T-helper 17 cell (primary cell): ENCODE results near the gene CMPK1. TPM values are rescaled to one million over a fixed set of nuclear protein-coding genes. Genes with fewer than 3 reads are reported as not detected.
A peak's percentile ranks its signal among the peaks of the same experiment; 100 is the strongest.
"Not testable (repeated sequence)": the region's sequence is repeated elsewhere in the genome, so short reads cannot be mapped to it uniquely, and the experiment has no call there.

Source experiments
- ATAC-seq: fragments of 150-1000 bp; cut with Tn5 transposase; 2 replicates; pipeline ENCODE4 v1.10.0; 2021; ENCODE audit warnings: mild to moderate bottlenecking, moderate library complexity
- DNase-seq, 3 donors: peaks; one replicate each; pipeline versions ENCODE4 v3.0.0 to v3.0.0-alpha.2; 2020 to 2021
- H3K9me3 ChIP-seq: one replicate; pipeline ENCODE4 v1.7.0; 2013; ENCODE audit warnings: low read length, mild to moderate bottlenecking; ENCODE audit not compliant: control insufficient read depth, poor library complexity, severe bottlenecking
- H3K27ac Mint-ChIP-seq: one replicate; pipeline ENCODE4 v1.8.0; 2022; ENCODE audit warnings: mild to moderate bottlenecking, moderate library complexity, mixed read lengths
- H3K27me3 Mint-ChIP-seq: one replicate; pipeline ENCODE4 v1.8.0; 2022; ENCODE audit warnings: mixed read lengths
- H3K36me3 Mint-ChIP-seq: one replicate; pipeline ENCODE4 v1.8.0; 2022; ENCODE audit warnings: low read depth, mixed read lengths
- H3K4me1 Mint-ChIP-seq: one replicate; pipeline ENCODE4 v1.8.0; 2022; ENCODE audit warnings: mild to moderate bottlenecking, mixed read lengths
- H3K4me3 Mint-ChIP-seq: one replicate; pipeline ENCODE4 v1.8.0; 2022; ENCODE audit warnings: mild to moderate bottlenecking, moderate library complexity, mixed read lengths
- total RNA-seq, 4 donors: library from RNA in 2 of 4; stranded (reverse) in 2 of 4; gene quantifications; one replicate each; pipeline ENCODE4 v1.2.3 and lab custom pipeline; 2022 to 2026

CMPK1 gene
- total RNA-seq, 2 donors from 2014 or later: 97.6 to 124 TPM

DNA sequence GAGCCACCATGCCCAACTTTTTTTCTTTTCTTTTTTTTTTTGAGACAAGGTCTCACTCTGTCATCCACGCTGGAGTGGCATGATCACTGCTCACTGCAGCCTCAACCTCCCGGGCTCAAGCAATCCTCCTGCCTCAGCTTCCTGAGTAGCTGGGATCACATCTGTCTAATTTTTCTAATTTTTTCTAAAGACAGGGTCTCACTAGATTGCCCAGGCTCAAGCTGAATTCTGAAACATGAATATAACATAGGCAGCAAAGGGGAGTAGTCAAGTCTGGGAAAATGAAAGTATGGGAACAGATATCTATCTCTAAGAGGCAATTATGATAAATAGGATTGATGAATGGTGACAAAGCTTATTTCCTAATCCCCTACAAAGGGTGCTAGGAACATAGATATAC is 7.3 kb upstream of the CMPK1 start:
- no peak overlapping the region for H3K27ac Mint-ChIP-seq
- no peaks in the 10 kb centered on the region for H3K9me3 ChIP-seq
- H3K27me3 Mint-ChIP-seq: no peaks in the 10 kb centered on the region
- DNase-seq (no peak), ATAC-seq (no peak)
- no peaks in the 10 kb centered on the region for H3K36me3 Mint-ChIP-seq
- H3K4me1 Mint-ChIP-seq: peaks cover 5% of the 10 kb centered on the region
- no peak overlapping the region for H3K4me3 Mint-ChIP-seq

DNA sequence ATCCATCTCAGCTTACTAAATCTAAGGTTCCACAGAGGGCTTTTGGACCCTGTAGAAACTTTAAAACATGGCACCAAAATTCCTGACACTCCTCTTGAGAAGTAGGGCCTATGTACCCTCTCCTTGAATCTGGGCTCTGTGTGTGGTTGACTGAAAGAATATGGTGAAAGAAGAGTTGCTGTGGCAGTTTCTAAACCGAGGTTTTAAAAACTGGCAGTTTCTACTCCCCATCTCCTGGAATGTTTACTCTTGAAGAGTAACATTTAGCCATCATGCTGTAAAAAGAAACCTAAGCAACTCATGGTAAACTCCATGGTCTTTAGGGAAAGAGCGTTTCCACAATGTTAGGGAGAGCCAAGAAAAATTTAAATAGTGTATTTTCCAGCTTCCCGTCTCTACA is 4.6 kb upstream of the CMPK1 start:
- ATAC-seq (no peak), DNase-seq (no peak)
- Mint-ChIP-seq H3K36me3 (no peaks in the 10 kb centered on the region), H3K27ac (no peak overlapping the region), H3K4me1 (peaks cover 8% of the 10 kb centered on the region), H3K27me3 (no peaks in the 10 kb centered on the region), H3K4me3 (no peak overlapping the region)
- no peaks in the 10 kb centered on the region for H3K9me3 ChIP-seq

DNA sequence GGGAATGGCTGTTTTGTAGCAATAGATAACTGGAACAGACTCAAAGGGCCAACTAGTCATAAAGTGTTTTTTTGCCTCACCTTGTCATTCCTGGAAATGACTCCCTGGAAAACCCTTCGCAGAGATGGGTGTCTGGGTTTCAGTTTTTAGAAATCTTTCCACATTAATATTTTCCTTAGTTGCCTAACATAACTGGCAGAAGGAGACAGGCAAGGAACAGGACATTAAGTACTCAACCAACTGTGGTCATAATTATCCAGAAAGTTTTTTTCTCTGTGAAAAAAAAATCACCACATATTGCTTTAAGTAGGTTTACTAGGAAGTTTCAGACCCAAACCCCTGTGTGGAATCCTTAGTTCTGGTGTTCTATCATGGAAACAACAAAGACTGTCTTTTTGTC is 3.4 kb upstream of the CMPK1 start:
- no peak for DNase-seq
- Mint-ChIP-seq H3K4me3 (no peak overlapping the region), H3K27me3 (no peaks in the 10 kb centered on the region), H3K4me1 (peaks cover 12% of the 10 kb centered on the region), H3K27ac (no peak overlapping the region), H3K36me3 (no peaks in the 10 kb centered on the region)
- ATAC-seq: no peak
- H3K9me3 ChIP-seq: no peaks in the 10 kb centered on the region

DNA sequence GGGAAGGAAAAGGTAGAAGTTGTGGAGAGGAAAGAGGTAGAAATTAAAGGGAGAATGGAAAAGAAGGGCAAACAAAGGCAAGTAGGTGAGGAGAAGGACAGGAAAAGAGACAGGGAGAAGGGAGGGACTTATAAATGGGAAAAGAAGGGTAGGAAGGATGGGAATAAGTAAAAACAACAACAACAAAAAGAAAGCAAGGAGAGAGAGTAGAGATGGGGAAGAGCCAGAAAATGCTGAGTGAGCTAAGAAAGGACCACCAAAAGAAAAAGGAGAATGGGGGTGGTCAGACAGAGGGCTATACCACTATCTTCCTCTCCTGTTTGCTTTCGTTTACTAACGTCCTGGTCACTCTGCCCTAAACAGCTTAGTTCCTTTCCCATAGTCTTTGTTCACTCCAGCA is 1.7 kb upstream of the CMPK1 start:
- ATAC-seq (no peak), DNase-seq (no peak)
- Mint-ChIP-seq H3K27me3 (no peaks in the 10 kb centered on the region), H3K27ac (no peak overlapping the region), H3K36me3 (no peaks in the 10 kb centered on the region), H3K4me1 (peaks cover 12% of the 10 kb centered on the region), H3K4me3 (no peak overlapping the region)
- no peaks in the 10 kb centered on the region for H3K9me3 ChIP-seq

DNA sequence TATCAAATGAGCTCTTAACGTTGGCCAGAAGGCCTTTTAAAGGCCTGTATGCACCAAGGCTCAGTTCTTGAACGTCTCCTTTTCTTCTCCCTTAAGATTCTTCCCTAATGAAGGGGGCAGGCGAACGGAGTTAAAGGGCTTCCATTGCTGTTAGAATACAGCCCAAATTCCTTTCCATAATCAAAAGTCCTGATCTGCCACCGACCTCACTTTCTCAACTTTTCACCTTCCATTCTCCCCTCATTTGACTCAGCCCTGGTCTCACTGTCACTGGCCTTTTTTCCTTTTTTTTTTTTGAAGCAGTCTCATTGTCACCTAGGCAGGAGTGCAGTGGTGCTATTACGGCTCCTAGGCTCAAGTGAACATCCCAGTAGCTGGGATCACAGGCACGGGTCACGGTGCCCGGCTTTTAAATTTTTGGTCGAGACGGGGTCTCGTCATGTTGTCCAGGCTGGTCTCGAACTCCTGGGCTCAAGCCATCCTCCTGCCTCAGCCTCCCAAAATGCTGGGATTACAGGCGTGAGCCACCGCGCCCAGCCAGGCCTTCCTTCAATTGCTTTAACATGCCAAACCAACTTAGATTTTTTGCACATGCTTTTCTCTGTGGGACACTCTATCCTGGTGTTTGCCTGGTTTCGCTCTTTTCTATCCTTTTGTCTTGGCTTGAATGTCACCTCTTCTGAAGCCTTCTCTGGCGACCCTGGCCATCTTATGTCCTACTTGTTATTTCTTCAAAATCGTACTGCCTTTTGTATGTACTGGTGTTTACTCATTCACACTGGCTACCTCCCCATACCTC is 612 bp upstream of the CMPK1 start:
- no peak for ATAC-seq
- no peaks in the 10 kb centered on the region for H3K9me3 ChIP-seq
- Mint-ChIP-seq H3K27me3 (no peaks in the 10 kb centered on the region), H3K27ac (no peak overlapping the region), H3K36me3 (no peaks in the 10 kb centered on the region), H3K4me1 (peaks cover 12% of the 10 kb centered on the region), H3K4me3 (no peak overlapping the region)
- no peak for DNase-seq

DNA sequence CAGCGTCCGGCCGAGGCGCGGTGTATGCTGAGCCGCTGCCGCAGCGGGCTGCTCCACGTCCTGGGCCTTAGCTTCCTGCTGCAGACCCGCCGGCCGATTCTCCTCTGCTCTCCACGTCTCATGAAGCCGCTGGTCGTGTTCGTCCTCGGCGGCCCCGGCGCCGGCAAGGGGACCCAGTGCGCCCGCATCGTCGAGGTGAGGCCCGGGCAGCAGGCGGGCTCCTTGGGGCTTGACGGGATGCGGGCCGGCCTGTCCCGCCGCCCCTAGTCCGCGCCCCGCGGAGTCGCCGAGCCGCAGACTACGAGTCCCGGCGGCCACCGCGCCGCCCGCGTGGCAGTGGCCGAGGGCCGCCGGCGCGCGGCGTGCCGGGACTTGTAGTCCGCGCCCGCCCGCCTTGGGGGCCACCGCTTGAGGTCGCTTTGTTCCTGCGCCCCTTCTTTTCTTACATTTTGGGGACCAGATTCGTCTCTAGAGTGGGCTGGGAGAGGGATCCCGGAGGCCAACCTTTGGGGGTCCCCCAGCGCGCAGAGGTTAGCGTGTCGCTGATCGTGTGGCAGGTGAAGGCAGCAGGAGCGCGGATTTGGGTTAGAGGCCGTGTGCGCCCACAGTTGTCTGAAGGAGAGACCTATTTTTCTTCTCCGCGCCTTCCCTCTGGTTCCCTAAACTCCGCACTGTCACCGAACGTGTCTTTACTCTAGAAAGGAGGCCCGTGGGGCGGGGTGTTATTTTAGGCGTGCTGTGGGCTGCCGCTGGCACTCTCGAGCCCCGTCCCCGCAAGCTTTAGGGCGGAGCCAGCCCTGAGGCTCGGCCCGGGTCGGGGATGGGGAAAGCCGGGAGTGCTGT is 553 bp downstream of the CMPK1 start:
- H3K36me3 Mint-ChIP-seq: no peaks in the 10 kb centered on the region
- H3K27ac Mint-ChIP-seq: peak overlapping the region; percentile 89
- DNase-seq (peak; percentile 61 to 79 (median 68)), ATAC-seq (peak; percentile 92)
- no peaks in the 10 kb centered on the region for H3K9me3 ChIP-seq
- no peaks in the 10 kb centered on the region for H3K27me3 Mint-ChIP-seq
- peaks cover 18% of the 10 kb centered on the region for H3K4me1 Mint-ChIP-seq
- no peak overlapping the region for H3K4me3 Mint-ChIP-seq

DNA sequence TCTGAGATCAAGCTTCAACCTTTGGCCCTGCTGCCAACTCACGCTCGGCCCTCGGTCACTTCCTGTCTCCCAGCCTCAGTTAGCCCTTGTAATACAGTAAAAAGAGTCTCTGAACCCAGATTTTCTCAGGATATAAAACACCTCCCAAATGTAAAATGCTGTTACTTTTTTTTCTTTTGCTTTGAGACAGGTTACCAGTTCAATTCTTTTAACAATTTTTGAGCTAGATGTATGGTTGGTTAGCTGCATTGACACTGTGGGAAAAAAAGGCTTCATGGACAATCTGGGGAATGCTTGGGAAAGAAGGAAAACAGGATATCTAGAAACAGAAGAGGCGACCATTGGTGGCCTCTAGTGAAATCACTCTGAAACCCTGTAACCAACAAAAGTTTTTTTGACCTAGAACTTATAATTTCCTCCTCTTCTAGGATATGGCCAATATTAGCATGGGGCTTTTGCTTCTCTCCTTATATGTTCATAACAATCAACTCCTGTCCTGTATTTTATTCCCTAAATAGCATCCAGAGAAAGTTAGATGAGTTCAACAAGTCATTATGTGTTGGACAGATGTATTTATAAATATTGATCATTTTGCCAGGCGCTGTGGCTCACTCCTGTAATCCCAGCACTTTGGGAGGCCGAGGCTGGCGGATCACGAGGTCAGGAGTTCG is 1.3 kb downstream of the CMPK1 start:
- Mint-ChIP-seq H3K27me3 (no peaks in the 10 kb centered on the region), H3K27ac (peak overlapping the region; percentile 89), H3K4me1 (peaks cover 18% of the 10 kb centered on the region), H3K36me3 (no peaks in the 10 kb centered on the region), H3K4me3 (no peak overlapping the region)
- ATAC-seq (no peak), DNase-seq (no peak)
- no peaks in the 10 kb centered on the region for H3K9me3 ChIP-seq

DNA sequence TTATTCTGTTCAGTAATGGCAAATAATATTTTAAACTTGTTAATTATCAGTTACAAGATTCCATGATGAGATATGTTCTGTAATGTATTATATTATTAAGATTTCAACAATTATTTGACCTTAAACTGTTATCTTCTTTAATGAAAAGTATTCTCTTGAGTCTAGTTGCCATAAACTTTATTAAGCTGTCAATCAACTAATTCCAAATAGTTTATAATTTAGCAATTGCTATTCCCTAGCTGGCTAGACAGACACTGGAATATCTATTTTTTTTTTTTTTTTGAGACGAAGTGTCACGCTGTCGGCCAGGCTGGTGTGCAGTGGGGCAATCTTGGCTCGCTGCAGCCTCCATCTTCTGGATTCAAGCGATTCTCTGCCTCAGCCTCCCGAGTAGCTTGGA is 3.8 kb downstream of the CMPK1 start:
- no peaks in the 10 kb centered on the region for H3K36me3 Mint-ChIP-seq

DNA sequence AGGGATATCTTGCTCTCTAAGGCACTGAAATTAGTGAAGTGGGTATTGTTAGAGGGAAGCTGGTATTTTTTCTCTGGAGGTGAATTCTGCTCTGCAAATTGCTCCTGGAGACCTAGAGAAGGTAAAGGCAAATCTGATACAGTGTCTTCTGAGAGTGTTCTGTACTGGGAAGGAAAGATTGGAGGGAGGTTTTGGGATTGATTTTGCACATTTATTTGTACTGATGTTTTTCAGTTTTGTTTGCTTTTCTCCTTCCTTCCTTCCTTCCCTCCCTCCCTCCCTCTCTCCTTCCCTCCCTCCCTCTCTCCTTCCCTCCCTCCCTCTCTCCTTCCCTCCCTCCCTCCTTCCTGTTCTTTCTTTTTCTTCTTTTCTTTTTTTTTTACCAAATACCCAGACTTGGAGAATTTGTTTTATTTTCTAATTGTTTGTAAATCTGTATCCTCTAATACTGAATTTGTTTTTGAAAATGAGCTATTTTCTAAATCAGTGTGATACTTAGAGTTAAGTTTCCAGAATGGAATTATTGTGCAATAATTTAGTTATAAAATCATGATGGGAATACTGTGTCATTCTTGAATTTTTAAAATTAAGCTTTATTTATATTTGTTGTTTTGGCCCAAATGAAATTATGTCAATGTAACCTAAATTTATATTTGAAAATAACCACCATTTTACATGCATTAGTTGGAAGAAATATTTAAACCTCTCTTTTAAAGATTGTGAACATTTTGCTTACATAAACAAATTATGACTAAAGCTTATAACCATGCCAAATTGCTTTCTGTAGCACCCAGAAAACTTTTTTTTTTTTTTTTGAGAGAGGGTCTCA is 4.9 kb downstream of the CMPK1 start:
- ATAC-seq (no peak), DNase-seq (no peak)
- no peak overlapping the region for H3K27ac Mint-ChIP-seq

More for the DNA sequence above, 3.8 kb downstream of the CMPK1 start:
- H3K9me3 ChIP-seq: no peaks in the 10 kb centered on the region
- Mint-ChIP-seq H3K27me3 (no peaks in the 10 kb centered on the region), H3K4me3 (no peak overlapping the region), H3K27ac (no peak overlapping the region), H3K4me1 (peaks cover 15% of the 10 kb centered on the region)
- ATAC-seq (no peak), DNase-seq (no peak)

DNA sequence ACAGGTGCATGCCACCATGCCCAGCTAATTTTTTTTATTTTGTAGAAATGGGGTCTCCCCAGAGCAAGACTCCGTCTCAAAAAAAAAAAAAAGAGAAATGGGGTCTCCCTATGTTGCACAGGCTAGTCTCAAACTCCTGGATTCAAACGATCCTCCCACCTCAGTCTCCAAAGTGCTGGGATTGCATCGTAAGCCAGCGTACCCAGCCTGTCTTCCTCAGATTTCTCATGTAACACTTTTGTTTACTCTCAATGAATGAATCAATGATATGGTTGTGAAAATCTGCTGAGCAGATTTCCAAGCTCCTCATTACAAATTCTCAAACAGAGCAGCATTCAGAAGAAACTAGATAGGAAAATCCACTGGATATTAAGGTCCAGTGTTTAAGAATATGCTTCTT is 6.6 kb downstream of the CMPK1 start:
- ATAC-seq: no peak
- Mint-ChIP-seq H3K27ac (peak overlapping the region; percentile 53), H3K4me3 (no peak overlapping the region), H3K36me3 (peaks cover 4% of the 10 kb centered on the region), H3K27me3 (no peaks in the 10 kb centered on the region), H3K4me1 (peaks cover 14% of the 10 kb centered on the region)
- H3K9me3 ChIP-seq: no peaks in the 10 kb centered on the region
- no peak for DNase-seq

More for the DNA sequence above, 4.9 kb downstream of the CMPK1 start:
- no peaks in the 10 kb centered on the region for H3K9me3 ChIP-seq
- H3K4me3 Mint-ChIP-seq: no peak overlapping the region
- H3K27me3 Mint-ChIP-seq: no peaks in the 10 kb centered on the region
- peaks cover 15% of the 10 kb centered on the region for H3K4me1 Mint-ChIP-seq
- H3K36me3 Mint-ChIP-seq: no peaks in the 10 kb centered on the region

DNA sequence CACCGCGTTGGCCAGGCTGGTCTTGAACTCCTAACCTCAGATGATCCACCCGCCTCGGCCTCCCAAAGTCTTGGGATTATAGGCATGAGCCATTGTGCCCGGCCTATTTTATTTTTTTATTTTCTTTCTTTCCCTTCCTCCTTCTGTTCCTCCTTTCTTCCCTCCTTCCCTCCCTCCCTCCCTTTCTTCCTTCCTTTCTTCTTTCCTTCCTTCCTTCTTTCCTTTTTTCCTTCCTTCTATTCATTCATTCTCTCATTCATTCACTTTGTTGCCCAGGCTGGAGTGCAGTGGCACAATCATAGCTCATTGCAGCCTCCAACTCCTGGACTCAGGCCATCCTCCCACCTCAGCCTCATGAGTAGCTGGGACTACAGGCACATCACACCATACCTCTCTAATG is 13.4 kb downstream of the CMPK1 start:
- not testable (repeated sequence) for H3K9me3 ChIP-seq, ATAC-seq, DNase-seq, H3K4me3 Mint-ChIP-seq, H3K27ac Mint-ChIP-seq, H3K27me3 Mint-ChIP-seq, H3K36me3 Mint-ChIP-seq
- H3K4me1 Mint-ChIP-seq: peaks cover 14% of the 10 kb centered on the region

DNA sequence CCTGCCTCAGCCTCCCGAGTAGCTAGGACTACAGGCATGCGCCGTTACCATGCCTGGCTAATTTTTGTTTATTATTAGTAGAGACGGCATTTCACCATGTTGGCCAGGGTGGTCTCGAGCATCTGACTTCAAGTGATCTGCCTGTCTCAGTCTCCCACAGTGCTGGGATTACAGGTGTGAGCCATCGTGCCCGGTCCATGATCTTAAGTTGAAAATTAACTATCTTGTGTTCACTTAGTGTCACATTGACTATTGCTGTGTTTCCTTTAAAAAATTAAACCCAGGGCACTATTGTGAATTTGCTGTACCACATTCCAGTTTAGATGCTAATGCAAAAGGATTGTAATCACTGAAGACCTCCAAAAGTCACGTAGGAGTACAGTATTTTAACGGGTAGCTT is 14.1 kb downstream of the CMPK1 start:
- H3K27ac Mint-ChIP-seq: no peak overlapping the region
- peaks cover 17% of the 10 kb centered on the region for H3K4me1 Mint-ChIP-seq
- peaks cover 8% of the 10 kb centered on the region for H3K36me3 Mint-ChIP-seq
- no peak overlapping the region for H3K4me3 Mint-ChIP-seq
- H3K9me3 ChIP-seq: no peaks in the 10 kb centered on the region
- H3K27me3 Mint-ChIP-seq: no peaks in the 10 kb centered on the region
- ATAC-seq (no peak), DNase-seq (no peak)
